C4-2B (cell line): ENCODE measurements around the gene ANKRD44.

Source experiments
- H3K27ac ChIP-seq: fragments of 450-650 bp; 2 replicates; pipeline ENCODE4 v1.5.1; 2017
- ZFX ChIP-seq: fragments of 450-650 bp; IDR thresholded peaks from 2 replicates; pipeline ENCODE4 v1.6.1; 2017
- TF ChIP-seq, protein P1 (sequence below): fragments of 450-650 bp; conservative IDR thresholded peaks from 2 replicates; pipeline ENCODE4 v1.5.1; 2017; ENCODE audit warnings: mild to moderate bottlenecking

Gene ANKRD44

DNA sequence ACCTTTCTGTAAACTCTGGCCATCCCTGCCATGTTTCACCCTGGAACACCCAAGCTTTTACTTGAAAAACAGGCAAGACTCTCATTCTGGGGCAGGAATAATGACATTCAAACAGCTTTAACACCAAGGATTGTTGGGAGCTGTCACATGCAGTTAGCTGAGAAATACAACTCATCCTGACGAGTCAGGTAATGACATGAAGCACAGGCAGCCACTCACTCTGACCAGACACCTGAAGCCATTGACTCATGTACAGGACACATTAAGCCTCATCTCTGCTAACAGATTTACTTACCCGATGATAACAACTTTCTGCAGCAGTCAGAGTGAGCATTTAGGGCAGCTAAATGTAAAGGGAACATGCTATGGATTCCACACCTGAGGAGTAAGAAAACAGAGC, 220.9 kb downstream of the ANKRD44 start:
- TF ChIP-seq, protein P1, sequence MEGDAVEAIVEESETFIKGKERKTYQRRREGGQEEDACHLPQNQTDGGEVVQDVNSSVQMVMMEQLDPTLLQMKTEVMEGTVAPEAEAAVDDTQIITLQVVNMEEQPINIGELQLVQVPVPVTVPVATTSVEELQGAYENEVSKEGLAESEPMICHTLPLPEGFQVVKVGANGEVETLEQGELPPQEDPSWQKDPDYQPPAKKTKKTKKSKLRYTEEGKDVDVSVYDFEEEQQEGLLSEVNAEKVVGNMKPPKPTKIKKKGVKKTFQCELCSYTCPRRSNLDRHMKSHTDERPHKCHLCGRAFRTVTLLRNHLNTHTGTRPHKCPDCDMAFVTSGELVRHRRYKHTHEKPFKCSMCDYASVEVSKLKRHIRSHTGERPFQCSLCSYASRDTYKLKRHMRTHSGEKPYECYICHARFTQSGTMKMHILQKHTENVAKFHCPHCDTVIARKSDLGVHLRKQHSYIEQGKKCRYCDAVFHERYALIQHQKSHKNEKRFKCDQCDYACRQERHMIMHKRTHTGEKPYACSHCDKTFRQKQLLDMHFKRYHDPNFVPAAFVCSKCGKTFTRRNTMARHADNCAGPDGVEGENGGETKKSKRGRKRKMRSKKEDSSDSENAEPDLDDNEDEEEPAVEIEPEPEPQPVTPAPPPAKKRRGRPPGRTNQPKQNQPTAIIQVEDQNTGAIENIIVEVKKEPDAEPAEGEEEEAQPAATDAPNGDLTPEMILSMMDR: no peak
- no peak for TF ChIP-seq ZFX

GRCh38 chr2:197088694-197089093, 221.9 kb downstream of the ANKRD44 start:
- TF ChIP-seq, protein P1: no peak
- TF ChIP-seq ZFX: no peak
- no peak overlapping the region for H3K27ac ChIP-seq

More for the DNA sequence above, 220.9 kb downstream of the ANKRD44 start:
- no peak overlapping the region for H3K27ac ChIP-seq

- TF ChIP-seq, protein P1: no peak
- no peak for TF ChIP-seq ZFX
- H3K27ac ChIP-seq: no peak overlapping the region
Measured at GRCh38 chr2:197086500-197086899, 224.1 kb downstream of the ANKRD44 start.

DNA sequence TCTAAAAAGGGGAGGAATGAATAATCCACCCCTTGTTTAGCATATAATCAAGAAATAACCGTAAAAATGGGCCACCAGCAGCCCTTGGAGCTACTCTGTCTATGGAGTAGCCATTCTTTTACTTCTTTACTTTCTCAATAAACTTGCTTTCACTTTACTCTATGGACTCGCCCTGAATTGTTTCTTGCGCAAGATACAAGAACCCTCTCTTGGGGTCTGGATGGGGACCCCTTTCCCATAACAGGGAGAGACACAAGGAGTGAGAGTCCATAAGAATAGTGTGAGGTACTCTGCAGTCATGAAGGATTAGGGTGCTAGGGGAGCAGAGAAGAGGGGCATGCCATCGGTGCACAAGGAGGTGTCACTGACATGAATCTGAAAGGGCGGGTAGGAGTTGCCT, 224.9 kb downstream of the ANKRD44 start:
- TF ChIP-seq ZFX: no peak
- TF ChIP-seq, protein P1: no peak
- H3K27ac ChIP-seq: no peak overlapping the region

DNA sequence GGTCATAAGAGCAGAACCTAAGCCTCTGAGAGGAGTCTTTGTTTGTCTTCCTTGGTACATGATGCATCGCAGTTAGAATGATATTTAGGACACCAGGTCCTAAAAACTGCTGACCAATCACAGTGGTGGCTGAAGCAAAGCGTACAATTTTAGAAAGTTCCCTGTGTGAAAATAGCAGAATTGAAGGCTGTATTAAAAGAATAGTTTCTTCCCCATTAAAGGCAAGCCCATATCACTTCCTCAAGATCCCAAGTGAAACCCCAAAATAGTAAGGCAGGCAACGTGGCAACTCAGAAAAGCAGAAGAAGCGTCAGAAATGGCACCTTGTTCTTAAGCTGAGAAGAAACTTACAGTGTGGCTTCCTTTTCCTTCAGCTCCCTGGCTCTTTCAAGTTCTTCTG, 229.3 kb downstream of the ANKRD44 start:
- H3K27ac ChIP-seq: no peak overlapping the region
- TF ChIP-seq ZFX: no peak
- TF ChIP-seq, protein P1: no peak

GRCh38 chr2:197080578-197081216, 229.9 kb downstream of the ANKRD44 start:
- TF ChIP-seq, protein P1: no peak
- no peak for TF ChIP-seq ZFX
- no peak overlapping the region for H3K27ac ChIP-seq

GRCh38 chr2:197079832-197080555, 230.6 kb downstream of the ANKRD44 start:
- no peak overlapping the region for H3K27ac ChIP-seq
- no peak for TF ChIP-seq ZFX
- TF ChIP-seq, protein P1: no peak
